HepG2 (cell line): ENCODE measurements around the gene ACAT2. TPM values are rescaled to one million over a fixed set of nuclear protein-coding genes. Genes with fewer than 3 reads are reported as not detected.

Experiments
- ATF3 ChIP-seq: sonication (generic); formaldehyde crosslinking; IDR thresholded peaks from 2 replicates; pipeline ENCODE4 v1.4.0; 2020; ENCODE audit warnings: missing genetic modification reagents
- BRCA1 ChIP-seq: sonication (generic); formaldehyde crosslinking; IDR thresholded peaks from 2 replicates; pipeline ENCODE4 v1.4.0; 2020; ENCODE audit warnings: missing genetic modification reagents
- CC2D1A ChIP-seq: sonication (generic); formaldehyde crosslinking; IDR thresholded peaks from 2 replicates; pipeline ENCODE4 v1.8.1; 2023; ENCODE audit warnings: mild to moderate bottlenecking, missing genetic modification reagents
- ELF1 ChIP-seq: sonication (generic); formaldehyde crosslinking; IDR thresholded peaks from 2 replicates; pipeline ENCODE4 v1.4.0; 2020; ENCODE audit warnings: missing genetic modification reagents
- ETV6 ChIP-seq: sonication (generic); formaldehyde crosslinking; conservative IDR thresholded peaks from 2 replicates; pipeline ENCODE4 v1.4.0; 2020; ENCODE audit warnings: missing genetic modification reagents
- GFI1 ChIP-seq: sonication (generic); formaldehyde crosslinking; IDR thresholded peaks from 2 replicates; pipeline ENCODE4 v1.5.0; 2020; ENCODE audit warnings: missing genetic modification reagents, mild to moderate bottlenecking, borderline replicate concordance
- GMEB2 ChIP-seq: IDR thresholded peaks from 2 replicates; pipeline ENCODE4 v1.6.1; 2016; ENCODE audit warnings: missing biosample characterization, missing genetic modification reagents, low read depth
- HMGXB3 ChIP-seq: sonication (generic); formaldehyde crosslinking; IDR thresholded peaks from 2 replicates; pipeline ENCODE4 v1.4.0; 2020; ENCODE audit warnings: missing genetic modification reagents, borderline replicate concordance
- HOXA7 ChIP-seq: sonication (generic); formaldehyde crosslinking; IDR thresholded peaks from 2 replicates; pipeline ENCODE4 v1.8.1; 2022; ENCODE audit warnings: mild to moderate bottlenecking, missing genetic modification reagents, moderate library complexity
- MTA3 ChIP-seq: sonication (generic); formaldehyde crosslinking; IDR thresholded peaks from 2 replicates; pipeline ENCODE4 v1.4.0; 2020; ENCODE audit warnings: missing genetic modification reagents
- RFX1 ChIP-seq: fragments of 450-650 bp; IDR thresholded peaks from 2 replicates; pipeline ENCODE4 v1.6.1; 2017
- SOX13 ChIP-seq, 3 experiments: fragments of 450-650 bp in 1 of 3; sonication (generic) in 1 of 3; formaldehyde crosslinking in 1 of 3; IDR thresholded peaks in 2 of 3; conservative IDR thresholded peaks in 1 of 3; 2 replicates each; pipeline versions ENCODE4 v1.5.0 to v1.6.1; 2016 to 2020; ENCODE audit warnings: antibody characterized with exemption in 1 of 3, mild to moderate bottlenecking in 1 of 3, missing compliant biosample characterization in 1 of 3, missing genetic modification reagents in 1 of 3, moderate library complexity in 1 of 3
- THYN1 ChIP-seq: sonication (generic); formaldehyde crosslinking; IDR thresholded peaks from 2 replicates; pipeline ENCODE4 v1.8.1; 2023; ENCODE audit warnings: low read depth, mild to moderate bottlenecking, moderate library complexity, missing genetic modification reagents, borderline replicate concordance
- ZFP1 ChIP-seq: IDR thresholded peaks from 2 replicates; pipeline ENCODE4 v1.6.1; 2016
- ZFP37 ChIP-seq: sonication (generic); formaldehyde crosslinking; IDR thresholded peaks from 2 replicates; pipeline ENCODE4 v1.4.0; 2020; ENCODE audit warnings: missing genetic modification reagents, borderline replicate concordance
- ZFYVE20 ChIP-seq: sonication (generic); formaldehyde crosslinking; IDR thresholded peaks from 2 replicates; pipeline ENCODE4 v1.8.0; 2023; ENCODE audit warnings: low read depth, mild to moderate bottlenecking, moderate library complexity, missing genetic modification reagents, borderline replicate concordance
- ZIK1 ChIP-seq: sonication (generic); formaldehyde crosslinking; IDR thresholded peaks from 2 replicates; pipeline ENCODE4 v1.5.0; 2020; ENCODE audit warnings: mild to moderate bottlenecking, low read depth, missing genetic modification reagents, borderline replicate concordance
- ZNF30 ChIP-seq: sonication (generic); formaldehyde crosslinking; IDR thresholded peaks from 2 replicates; pipeline ENCODE4 v1.5.0; 2020; ENCODE audit warnings: mild to moderate bottlenecking, missing genetic modification reagents
- ZNF704 ChIP-seq: sonication (generic); formaldehyde crosslinking; IDR thresholded peaks from 2 replicates; pipeline ENCODE4 v1.8.1; 2023; ENCODE audit warnings: mild to moderate bottlenecking, inconsistent platforms, moderate library complexity, missing genetic modification reagents, borderline replicate concordance
- ZNF781 ChIP-seq: sonication (generic); formaldehyde crosslinking; IDR thresholded peaks from 2 replicates; pipeline ENCODE4 v1.5.1; 2020; ENCODE audit warnings: borderline replicate concordance, mild to moderate bottlenecking, missing genetic modification reagents; ENCODE audit errors: not compliant biosample characterization
- ZNF839 ChIP-seq: sonication (generic); formaldehyde crosslinking; IDR thresholded peaks from 2 replicates; pipeline ENCODE4 v1.4.0; 2020; ENCODE audit warnings: missing genetic modification reagents, mild to moderate bottlenecking, borderline replicate concordance
- polyA plus RNA-seq, 8 experiments: library from polyadenylated mRNA; depleted of rRNA in 3 of 8; stranded (reverse) in 7 of 8; unstranded in 1 of 8; fragments of >200 nt; fragmentation: Illumina TruSeq in 4 of 8; extraction: Trizol in 4 of 8; gene quantifications; 2 replicates each; pipeline versions ENCODE4 v1.2.1 to v1.2.3, GENCODE V29; 2011 to 2016; ENCODE audit warnings: low read depth in 4 of 8, missing spikeins in 1 of 8, mixed read lengths in 1 of 8; ENCODE audit not compliant: insufficient read depth in 1 of 8
- total RNA-seq, 5 experiments: library from RNA; depleted of rRNA; stranded (reverse); fragments of >200 nt; fragmentation: Illumina TruSeq; extraction: Trizol; gene quantifications; 2 replicates each; pipeline ENCODE4 v1.2.3, GENCODE V29; 2016; ENCODE audit warnings: low read depth in 1 of 5

The ACAT2 gene
- total and polyA plus RNA-seq, 2 of the 13 experiments (the other 11 are each of a cell fraction or from before 2014, with no cell fraction given), result 121 to 534 TPM

- TF ChIP-seq ZFP1 (CRISPR knock-in tag) (peak; percentile 81), SOX13 (IDR thresholded peaks at IDR 0.05) (no peak; the same call in 1 of the 2 replicates), SOX13 (CRISPR knock-in tag; conservative IDR thresholded peaks at IDR 0.05 in 1 of 2, IDR thresholded peaks at IDR 0.05 in 1 of 2) (peak in 1 of 2 experiments; percentile 82; a peak in 2 of 4 replicates), ZFP37 (CRISPR knock-in tag) (peak; percentile 99), THYN1 (CRISPR knock-in tag) (no peak), ZFYVE20 (CRISPR knock-in tag) (peak; percentile 97), CC2D1A (CRISPR knock-in tag) (no peak), ETV6 (CRISPR knock-in tag) (no peak; the same call in 1 of the 2 replicates), ELF1 (CRISPR knock-in tag) (peak; percentile 96), GMEB2 (CRISPR knock-in tag) (peak; percentile 65; the same call in 1 of the 2 replicates), HMGXB3 (CRISPR knock-in tag) (peak; percentile 96), MTA3 (CRISPR knock-in tag) (no peak), GFI1 (CRISPR knock-in tag) (no peak; the same call in 1 of the 2 replicates), ZNF839 (CRISPR knock-in tag) (no peak), ZIK1 (peak; percentile 92), ZNF704 (CRISPR knock-in tag) (peak; percentile 95; the same call in 1 of the 2 replicates), HOXA7 (CRISPR knock-in tag) (no peak), BRCA1 (CRISPR knock-in tag) (peak; percentile 76; the same call in 1 of the 2 replicates), ATF3 (CRISPR knock-in tag) (peak; percentile 69; the same call in 1 of the 2 replicates), ZNF781 (peak; percentile 98), RFX1 (no peak), ZNF30 (CRISPR knock-in tag) (no peak; the same call in 1 of the 2 replicates)
Observed at GRCh38 chr6:159726918-159727716, 34.7 kb upstream of the ACAT2 start, which contains the start of gene WTAP (continued).
